C1 segment of cervical spinal cord (tissue), 14 donors: ENCODE measurements around the gene PPP4R2.
"Not testable (repeated sequence)": the region's sequence is repeated elsewhere in the genome, so short reads cannot be mapped to it uniquely, and the experiment has no call there.

Experiments used
- DNase-seq, 14 donors: peaks; one replicate each; lab custom pipeline; 2025; lab: John Stamatoyannopoulos, UW

The PPP4R2 gene

GRCh38 chr3:73026111-73026759 lies 29.6 kb downstream of the PPP4R2 start:
- no peak for DNase-seq

- no peak for DNase-seq
Observed at GRCh38 chr3:73026760-73027113, 30.1 kb downstream of the PPP4R2 start.

GRCh38 chr3:73028803-73029202 lies 32.2 kb downstream of the PPP4R2 start:
- DNase-seq = no peak

GRCh38 chr3:73029321-73029796 lies 32.7 kb downstream of the PPP4R2 start:
- peak in 1 of 14 donors; percentile 14 for DNase-seq

- DNase-seq = no peak
Observed at GRCh38 chr3:73030073-73030597, 33.5 kb downstream of the PPP4R2 start.

GRCh38 chr3:73031573-73032103 lies 35.0 kb downstream of the PPP4R2 start:
- DNase-seq = no peak

GRCh38 chr3:73036694-73037591 lies 40.3 kb downstream of the PPP4R2 start:
- peak in 1 of 14 donors; percentile 8 for DNase-seq

- no peak for DNase-seq
Observed at GRCh38 chr3:73041537-73041936, 44.9 kb downstream of the PPP4R2 start.

- no peak for DNase-seq
Observed at GRCh38 chr3:73043414-73043813, 46.8 kb downstream of the PPP4R2 start.

GRCh38 chr3:73045391-73045790 lies 48.8 kb downstream of the PPP4R2 start:
- DNase-seq = no peak

- no peak for DNase-seq
Observed at GRCh38 chr3:73046195-73046594, 49.6 kb downstream of the PPP4R2 start.

GRCh38 chr3:73049319-73049718 lies 52.7 kb downstream of the PPP4R2 start:
- DNase-seq = no peak

- no peak for DNase-seq
Observed at GRCh38 chr3:73052857-73053256, 56.2 kb downstream of the PPP4R2 start.

GRCh38 chr3:73055583-73055982 lies 59.0 kb downstream of the PPP4R2 start:
- no peak for DNase-seq

GRCh38 chr3:73056014-73056844 lies 59.6 kb downstream of the PPP4R2 start:
- DNase-seq = no peak

- no peak for DNase-seq
Observed at GRCh38 chr3:73056845-73057150, 60.2 kb downstream of the PPP4R2 start.

- DNase-seq = no peak
Observed at GRCh38 chr3:73060302-73060723, 63.7 kb downstream of the PPP4R2 start.

- DNase-seq = no peak
Observed at GRCh38 chr3:73061416-73061815, 64.8 kb downstream of the PPP4R2 start, which contains the start of gene EBLN2. Gene EBLN2, plus strand, starts transcription at chr3:73061659. Its CDS starts 423 bp downstream, at chr3:73062082.

GRCh38 chr3:73066243-73066642 lies 69.6 kb downstream of the PPP4R2 start:
- not testable (repeated sequence) for DNase-seq

GRCh38 chr3:73068419-73068818 lies 71.8 kb downstream of the PPP4R2 start:
- DNase-seq = no peak

- no peak for DNase-seq
Observed at GRCh38 chr3:73069187-73069586, 72.6 kb downstream of the PPP4R2 start.
